Activated CD4-positive, alpha-beta T cell treated with anti-CD3 and anti-CD28 coated beads, Interleukin-2, amount 50 U/mL, for 1 hour (primary cell): ENCODE measurements around the gene TIGD7.

ENCODE experiments used
- DNase-seq: peaks from one replicate; pipeline ENCODE4 v3.0.0-alpha.2; 2020

Gene TIGD7, protein sequence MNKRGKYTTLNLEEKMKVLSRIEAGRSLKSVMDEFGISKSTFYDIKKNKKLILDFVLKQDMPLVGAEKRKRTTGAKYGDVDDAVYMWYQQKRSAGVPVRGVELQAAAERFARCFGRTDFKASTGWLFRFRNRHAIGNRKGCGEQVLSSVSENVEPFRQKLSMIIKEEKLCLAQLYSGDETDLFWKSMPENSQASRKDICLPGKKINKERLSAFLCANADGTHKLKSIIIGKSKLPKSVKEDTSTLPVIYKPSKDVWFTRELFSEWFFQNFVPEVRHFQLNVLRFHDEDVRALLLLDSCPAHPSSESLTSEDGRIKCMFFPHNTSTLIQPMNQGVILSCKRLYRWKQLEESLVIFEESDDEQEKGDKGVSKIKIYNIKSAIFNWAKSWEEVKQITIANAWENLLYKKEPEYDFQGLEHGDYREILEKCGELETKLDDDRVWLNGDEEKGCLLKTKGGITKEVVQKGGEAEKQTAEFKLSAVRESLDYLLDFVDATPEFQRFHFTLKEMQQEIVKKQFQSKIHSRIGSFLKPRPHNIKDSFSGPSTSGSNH

DNA sequence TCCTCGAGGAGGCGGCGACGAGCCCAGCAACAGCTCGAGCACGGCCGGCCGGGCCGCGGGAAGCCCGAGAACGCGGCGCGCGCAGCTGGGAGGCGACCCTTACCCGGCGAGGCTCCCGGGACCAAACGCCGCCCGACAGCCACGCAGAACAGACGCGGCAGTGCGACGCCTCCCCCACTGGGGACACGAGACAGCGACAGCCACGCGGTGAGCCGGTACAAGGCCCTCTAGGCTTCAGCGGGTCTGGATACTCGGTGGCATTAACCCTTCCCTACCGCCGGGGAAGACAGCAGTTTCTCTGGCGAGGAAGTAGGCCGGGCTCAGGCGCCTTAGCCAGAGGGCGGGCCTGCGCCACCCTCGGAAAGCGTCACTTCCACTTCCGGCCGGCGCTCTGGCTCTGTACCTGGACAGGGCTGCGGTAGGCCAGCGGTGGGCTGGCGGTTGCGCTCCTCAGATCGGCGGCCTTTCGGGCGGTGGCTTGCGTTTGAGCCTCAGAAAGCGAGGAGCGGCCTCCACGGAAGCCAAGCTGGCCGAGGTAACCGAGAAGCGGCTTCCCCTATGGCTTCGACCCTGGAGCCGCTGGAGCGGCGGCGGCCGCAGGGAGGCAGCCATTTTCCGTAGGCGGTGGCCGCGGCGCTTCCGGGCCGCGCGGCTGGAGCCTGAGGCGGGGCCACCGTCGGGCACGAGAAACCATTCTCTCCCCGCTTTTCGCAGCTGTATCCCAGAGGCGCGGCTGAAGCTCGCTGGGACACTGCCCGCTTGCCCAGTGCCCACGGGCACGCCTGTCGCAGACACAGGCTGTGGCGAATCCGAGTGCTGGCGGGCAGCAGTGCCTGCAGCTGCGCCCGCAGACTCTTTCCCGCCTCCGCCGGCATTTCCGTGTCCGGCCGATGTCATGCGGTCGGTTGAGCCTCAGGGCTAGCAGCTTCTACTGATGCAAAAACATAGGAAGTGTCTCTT is at the start of gene TIGD7, which contains the start of gene ZNF75A:
Gene TIGD7 (minus strand): TSS at position 322 of the 960 bp plus-strand sequence. CDS start 4,816 bp downstream, outside the sequence.
Gene ZNF75A (plus strand): TSS at position 389 of the 960 bp plus-strand sequence. CDS start 2,932 bp downstream, outside the sequence.
- peak; percentile 77 for DNase-seq

GRCh38 chr16:3349175-3349574 is 43.9 kb upstream of the TIGD7 start:
- DNase-seq: no peak

DNA sequence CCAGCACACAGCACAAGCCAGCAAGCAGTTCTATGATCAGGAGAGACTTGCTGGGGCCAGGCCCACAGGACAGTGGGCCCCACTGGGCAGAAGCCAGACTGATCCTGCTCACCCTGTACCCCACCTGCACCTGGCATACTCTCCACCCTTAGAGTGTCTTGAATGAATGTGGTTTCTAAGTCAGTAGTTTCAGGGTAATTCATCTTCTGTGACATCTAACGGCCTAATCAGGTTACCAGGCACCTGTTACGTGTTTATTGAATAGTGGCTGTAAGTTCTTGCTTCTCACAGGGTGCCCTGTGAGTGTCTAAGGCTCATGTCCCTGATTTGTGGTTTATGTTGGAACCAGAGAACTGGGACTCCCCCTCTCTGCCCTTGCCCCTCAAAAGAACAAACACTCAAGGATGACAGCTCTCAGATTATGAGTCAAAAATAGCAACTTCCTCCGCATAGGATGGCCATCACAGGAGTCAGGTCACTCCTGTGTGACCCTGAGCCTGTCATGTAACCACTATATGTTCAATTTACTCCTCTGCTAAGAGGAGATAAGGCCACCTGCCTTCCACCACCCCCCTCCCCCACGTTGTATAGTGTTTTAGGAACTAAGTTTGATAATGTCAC is 43.4 kb upstream of the TIGD7 start:
- no peak for DNase-seq

- DNase-seq: no peak
These were observed 42.4 kb upstream of the TIGD7 start for GRCh38 chr16:3347586-3347985.

DNA sequence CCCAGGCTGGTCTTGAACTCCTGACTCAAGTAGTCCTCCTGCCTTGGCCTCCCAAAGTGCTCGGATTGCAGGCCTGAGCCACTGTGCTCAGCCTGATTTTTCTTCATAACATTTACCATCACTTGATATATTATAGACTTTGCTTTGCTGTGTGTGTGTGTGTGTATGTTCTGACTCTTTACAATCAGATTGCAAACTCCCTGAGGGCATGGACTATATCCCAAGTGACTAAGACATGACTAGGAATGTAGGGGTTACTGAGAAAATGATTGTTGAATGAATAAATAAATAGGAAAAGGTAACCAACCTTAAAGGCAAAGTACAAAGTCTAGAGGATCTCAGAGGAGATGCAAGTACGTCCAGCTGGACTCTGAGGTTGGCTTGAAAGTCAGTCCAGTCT is 40.8 kb upstream of the TIGD7 start:
- no peak for DNase-seq

GRCh38 chr16:3328643-3329042 is 23.4 kb upstream of the TIGD7 start:
- no peak for DNase-seq

DNA sequence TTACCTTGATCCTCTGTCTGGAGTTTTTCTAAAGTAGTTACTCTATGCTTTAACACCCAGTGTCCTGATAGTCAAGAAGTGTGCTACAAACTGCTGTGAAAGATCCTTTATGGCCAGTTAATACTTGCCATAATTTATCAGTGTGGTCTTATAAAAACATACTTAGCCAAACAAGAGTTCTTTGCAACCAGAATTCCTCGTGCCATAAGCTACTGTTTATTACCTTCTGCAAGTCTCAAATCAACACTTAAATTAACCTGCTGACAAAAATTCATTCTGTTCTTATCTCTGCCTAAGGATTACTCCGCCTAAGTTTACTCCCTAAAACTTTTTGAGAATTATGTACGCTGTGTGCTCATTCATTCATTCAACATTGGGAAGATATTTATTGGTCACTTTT is 22.9 kb upstream of the TIGD7 start:
- DNase-seq: no peak

DNA sequence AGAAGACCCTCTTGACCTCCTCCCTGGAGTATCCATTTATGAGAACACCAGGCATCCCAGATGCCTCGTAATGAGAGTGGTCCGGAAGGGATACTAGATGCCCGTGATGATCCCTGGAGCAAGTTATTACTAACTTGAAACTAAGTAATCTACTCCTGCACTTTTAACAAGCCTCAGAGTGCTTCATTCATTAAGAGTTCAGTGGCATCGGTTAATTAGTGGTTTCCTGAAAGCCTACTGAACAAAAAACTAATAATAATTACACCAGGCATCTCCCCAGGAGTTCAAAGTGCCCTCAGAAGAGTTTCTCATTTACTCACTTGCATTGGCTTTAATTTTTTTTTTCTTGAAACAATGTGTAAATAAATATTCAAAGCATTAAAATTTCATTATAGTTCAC is 22.3 kb upstream of the TIGD7 start:
- no peak for DNase-seq

DNA sequence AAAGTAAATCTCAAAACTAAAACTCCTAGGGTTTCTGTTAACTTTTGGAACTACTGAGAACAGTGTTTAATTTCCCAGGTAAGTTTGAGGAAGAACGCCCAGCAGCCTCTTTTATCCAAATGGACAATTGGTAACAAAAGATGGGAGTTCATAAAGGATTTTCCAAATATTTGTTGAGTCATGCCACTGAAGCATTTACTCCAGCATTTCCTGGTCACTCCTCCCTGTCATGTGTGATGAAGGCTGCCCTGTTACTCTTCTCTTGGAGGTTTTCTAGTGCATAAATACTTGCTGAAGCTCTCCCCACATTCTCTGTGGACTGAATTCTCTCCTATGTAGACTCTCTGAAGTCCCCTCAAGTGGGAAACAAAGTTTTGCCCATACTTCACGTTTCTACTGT is 16.6 kb upstream of the TIGD7 start:
- DNase-seq: no peak

DNA sequence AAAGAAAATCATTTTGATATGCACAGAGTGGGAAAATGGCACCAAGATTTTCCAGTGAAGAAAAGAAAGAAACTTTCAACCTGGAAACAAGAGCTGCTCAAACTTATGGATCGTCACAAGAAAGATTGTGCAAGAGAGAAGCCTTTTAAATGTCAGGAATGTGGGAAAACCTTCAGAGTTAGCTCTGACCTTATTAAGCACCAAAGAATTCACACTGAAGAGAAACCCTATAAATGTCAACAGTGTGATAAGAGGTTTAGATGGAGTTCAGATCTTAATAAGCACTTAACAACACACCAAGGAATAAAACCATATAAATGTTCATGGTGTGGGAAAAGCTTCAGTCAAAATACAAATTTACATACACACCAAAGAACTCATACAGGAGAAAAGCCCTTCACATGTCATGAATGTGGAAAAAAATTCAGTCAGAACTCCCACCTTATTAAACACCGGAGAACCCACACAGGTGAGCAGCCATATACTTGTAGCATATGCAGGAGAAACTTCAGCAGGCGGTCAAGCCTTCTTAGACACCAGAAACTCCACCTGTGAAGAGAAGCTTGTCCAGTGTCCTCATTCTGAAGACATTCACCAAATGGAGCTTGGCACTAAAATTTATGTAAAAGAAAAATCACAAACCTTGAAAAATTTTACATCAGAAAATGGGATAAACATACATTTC is 12.2 kb upstream of the TIGD7 start:
- no peak for DNase-seq

DNA sequence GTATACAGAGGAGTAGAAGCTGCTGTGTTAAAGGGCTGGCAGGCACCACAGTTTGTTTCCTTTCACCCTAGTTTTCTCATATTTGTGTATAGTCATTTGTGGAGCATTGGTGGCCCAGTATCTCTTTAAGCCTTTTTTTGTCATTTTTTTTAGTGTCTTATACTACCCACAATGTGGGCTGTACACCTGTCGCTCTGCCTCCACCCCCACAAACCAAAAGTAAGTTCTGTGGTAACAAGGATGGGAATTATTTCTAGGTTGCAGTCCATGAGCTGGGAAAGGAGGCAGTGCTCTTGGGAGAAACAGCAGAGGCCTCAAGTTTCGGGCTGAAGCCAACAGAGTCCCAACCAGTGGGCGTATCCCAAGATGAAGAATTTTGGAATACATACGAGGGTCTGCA is 6.3 kb upstream of the TIGD7 start:
- no peak for DNase-seq

- DNase-seq: no peak
These were observed 848 bp upstream of the TIGD7 start for GRCh38 chr16:3306078-3306477.

DNA sequence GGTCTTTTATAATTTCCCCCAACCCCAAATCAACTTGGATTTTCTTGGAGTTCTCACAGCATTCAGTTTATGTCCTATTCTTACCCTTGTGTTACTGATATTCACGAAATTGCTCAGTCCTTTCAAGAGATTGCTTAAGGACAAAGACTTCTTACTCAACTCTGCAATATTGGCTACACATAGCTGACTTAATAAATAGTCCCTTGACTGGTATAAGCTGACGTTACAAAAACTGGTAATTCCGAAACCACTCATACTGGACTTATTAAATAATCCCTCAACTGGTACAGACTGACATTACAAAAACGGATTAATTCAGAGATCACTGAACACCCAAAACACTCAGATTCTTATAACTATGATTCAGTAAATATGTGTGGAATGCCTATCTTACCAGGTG is 860 bp downstream of the TIGD7 start:
- no peak for DNase-seq

- no peak for DNase-seq
These were observed 9.4 kb downstream of the TIGD7 start for GRCh38 chr16:3295783-3296182.

DNA sequence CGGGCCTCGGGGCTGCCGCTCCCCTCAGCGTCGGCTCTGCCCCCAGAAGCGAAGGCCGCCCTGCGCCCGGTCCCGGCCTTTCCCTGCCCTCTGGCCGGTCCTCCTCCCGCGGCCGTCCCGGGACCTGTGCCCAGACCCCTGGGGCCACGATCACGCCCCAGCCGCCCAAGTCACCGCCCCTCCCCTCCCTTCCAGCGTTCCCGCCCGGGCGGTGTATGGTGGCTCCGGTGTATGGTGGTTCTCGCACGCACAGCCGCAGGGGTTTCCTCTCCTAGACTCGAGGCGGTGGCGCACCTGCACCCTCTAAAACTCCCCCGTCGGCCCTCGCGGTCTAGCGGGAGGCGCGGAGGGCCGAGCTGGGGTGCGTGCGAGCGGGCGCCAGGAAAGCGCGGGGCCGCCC is 10.0 kb downstream of the TIGD7 start:
- no peak for DNase-seq

GRCh38 chr16:3292604-3293003 is 12.6 kb downstream of the TIGD7 start:
- no peak for DNase-seq

DNA sequence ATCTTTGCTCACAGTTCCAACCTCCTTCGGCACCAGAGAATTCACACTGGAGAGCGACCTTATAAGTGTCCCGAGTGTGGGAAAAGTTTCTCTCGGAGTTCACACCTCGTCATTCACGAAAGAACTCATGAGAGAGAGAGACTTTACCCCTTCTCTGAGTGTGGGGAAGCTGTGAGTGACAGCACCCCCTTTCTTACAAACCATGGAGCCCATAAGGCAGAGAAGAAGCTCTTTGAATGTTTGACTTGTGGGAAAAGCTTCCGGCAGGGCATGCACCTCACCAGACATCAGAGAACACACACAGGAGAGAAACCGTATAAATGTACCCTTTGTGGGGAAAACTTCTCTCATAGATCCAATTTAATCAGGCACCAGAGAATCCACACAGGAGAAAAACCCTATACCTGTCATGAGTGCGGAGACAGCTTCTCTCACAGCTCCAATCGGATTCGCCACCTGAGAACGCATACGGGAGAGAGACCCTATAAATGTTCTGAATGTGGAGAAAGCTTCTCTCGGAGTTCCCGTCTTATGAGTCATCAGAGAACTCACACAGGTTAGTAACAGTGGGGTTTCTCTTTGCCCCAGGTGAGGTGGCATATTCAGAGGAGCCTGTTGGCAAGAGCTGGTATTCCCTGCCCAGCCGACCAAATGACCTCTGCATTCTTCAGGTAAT is 15.1 kb downstream of the TIGD7 start:
- no peak for DNase-seq

DNA sequence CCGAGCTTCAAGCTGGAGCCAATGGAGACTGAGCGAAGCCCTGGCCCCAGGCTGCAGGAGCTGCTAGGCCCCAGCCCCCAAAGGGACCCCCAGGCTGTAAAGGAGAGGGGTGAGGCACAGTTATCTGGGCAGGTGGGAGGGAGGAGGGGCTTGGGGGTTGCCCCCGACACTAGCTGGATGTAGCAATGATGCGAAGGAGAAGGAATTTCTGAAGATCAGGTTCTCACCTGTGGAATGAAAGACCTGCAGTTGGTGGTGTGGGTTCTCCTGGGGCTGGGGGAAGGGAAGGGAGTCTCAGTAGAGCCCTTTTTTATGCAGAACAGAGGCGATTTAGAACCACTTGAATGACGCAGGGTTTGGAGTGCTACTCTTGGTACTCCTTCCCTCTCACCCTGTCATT is 20.1 kb downstream of the TIGD7 start:
- DNase-seq: no peak

DNA sequence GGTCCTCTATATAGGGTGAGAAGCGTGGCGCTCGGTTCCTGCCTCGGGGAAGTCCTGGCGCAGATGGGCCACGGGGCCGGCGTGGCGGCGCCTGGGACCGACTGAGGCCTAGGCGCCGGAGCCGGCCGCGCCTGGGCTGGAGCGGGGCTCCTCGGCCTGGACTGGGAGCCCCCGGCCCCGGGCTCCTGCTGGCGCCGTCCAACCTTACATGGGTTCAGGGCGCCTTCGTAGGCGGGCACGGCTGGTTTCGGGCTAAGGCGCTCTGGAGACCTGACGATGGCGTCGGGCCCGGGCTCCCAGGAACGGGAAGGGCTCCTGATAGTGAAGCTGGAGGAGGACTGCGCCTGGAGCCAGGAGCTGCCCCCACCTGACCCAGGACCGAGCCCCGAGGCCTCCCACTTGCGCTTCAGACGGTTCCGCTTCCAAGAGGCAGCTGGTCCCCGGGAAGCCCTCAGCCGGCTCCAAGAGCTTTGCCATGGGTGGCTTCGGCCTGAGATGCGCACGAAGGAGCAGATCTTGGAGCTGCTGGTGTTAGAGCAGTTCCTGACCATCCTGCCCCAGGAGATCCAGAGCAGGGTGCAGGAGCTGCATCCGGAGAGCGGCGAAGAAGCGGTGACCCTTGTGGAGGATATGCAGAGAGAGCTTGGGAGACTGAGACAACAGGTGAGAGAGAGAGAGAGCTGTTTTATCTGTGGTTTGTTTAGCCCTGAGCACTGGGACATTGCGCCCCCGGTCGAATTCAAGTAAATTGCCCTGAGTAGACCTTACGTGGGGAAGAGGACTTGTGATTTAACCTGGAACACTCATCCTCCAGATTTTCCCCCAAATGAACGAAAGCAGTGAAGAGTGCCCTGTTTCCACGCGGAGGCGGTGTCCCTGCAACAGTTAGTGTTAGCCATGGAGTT is 21.4 kb downstream of the TIGD7 start:
- DNase-seq: no peak

DNA sequence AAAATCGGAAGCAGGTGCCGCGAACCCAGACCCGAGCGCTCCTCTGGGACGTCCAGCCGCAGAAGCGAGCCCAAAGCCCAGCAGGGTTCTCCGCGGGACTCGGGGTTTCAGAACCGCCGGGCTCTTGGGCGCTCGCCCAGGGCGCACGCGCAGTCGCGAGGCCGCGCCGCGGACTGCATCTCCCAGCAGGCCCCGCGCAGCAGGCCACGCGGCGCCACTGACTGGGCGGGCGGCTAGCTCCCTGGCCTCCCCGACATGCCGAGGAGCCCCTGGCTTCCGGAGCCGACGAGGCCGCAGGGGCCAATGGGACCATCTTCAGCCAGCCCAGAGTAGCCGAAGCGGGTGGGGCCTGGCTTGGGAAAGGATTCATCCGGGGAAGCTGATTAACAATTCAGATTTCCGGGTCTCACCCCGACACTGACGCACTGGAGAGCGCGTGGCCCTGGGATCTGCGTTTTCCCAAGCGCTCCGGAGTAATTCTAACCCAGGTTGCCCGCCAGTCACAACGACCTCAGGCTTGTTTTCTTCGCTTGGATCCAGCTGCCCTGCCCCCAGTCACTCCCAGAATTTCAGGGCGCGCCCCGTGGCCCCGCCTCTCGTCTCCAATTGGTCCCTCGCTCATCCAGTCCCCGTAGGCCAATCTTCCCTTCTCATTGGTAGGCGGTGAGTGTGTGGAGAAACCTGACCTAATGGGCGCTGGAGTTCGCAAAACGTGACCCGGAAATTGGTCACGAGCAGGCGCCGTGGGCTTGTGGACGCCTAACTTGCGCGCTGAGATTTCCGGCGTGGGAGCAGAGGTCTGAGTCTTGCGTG is 22.3 kb downstream of the TIGD7 start, which contains the start of gene ZNF263:
Gene ZNF263 (plus strand): TSS at position 762 of the 813 bp plus-strand sequence. CDS start 328 bp downstream, outside the sequence.
- DNase-seq: peak; percentile 89
